Stimulated activated CD4-positive, alpha-beta T cell treated with anti-CD3 and anti-CD28 coated beads, TNF-alpha, amount 100 ng/mL, for 1 hour (primary cell): ENCODE measurements around the gene FAM181A.
A peak's percentile ranks its signal among the peaks of the same experiment; 100 is the strongest.

Experiments used
- DNase-seq, 3 donors: peaks; one replicate each; pipeline ENCODE4 v3.0.0-alpha.2; 2020; ENCODE audit warnings: low read depth in 3 of 3, low spot score in 1 of 3

Gene FAM181A

GRCh38 chr14:93977171-93977570 lies 50.0 kb downstream of the FAM181A start:
- DNase-seq: no peak

- DNase-seq: peak; percentile 51 to 54 (median 54)
Measured at GRCh38 chr14:93977790-93978581, 50.8 kb downstream of the FAM181A start.

GRCh38 chr14:93978735-93979134 lies 51.6 kb downstream of the FAM181A start:
- DNase-seq: no peak
